ENCODE measurements around the gene CYB561D2.

CYB561D2 gene

GRCh38 chr3:50369012-50369670, 18.5 kb downstream of the CYB561D2 start:
- no peak for DNase-seq

GRCh38 chr3:50370594-50370993, 19.9 kb downstream of the CYB561D2 start:
- no peak for DNase-seq

- DNase-seq, result no peak
Measured at GRCh38 chr3:50371133-50371685, 20.5 kb downstream of the CYB561D2 start.

GRCh38 chr3:50372349-50372748, 21.7 kb downstream of the CYB561D2 start:
- DNase-seq, result no peak

- no peak for DNase-seq
Measured at GRCh38 chr3:50373146-50374051, 22.7 kb downstream of the CYB561D2 start.

GRCh38 chr3:50374363-50375257, 23.9 kb downstream of the CYB561D2 start:
- no peak for DNase-seq

- no peak for DNase-seq
Measured at GRCh38 chr3:50375258-50375931, 24.7 kb downstream of the CYB561D2 start.

GRCh38 chr3:50378024-50378423, 27.4 kb downstream of the CYB561D2 start:
- no peak for DNase-seq

- DNase-seq, result no peak
Measured at GRCh38 chr3:50378757-50379156, 28.1 kb downstream of the CYB561D2 start.

- no peak for DNase-seq
Measured at GRCh38 chr3:50380405-50381085, 29.9 kb downstream of the CYB561D2 start.

- no peak for DNase-seq
Measured at GRCh38 chr3:50381383-50381782, 30.7 kb downstream of the CYB561D2 start.

GRCh38 chr3:50382722-50383121, 32.1 kb downstream of the CYB561D2 start:
- DNase-seq, result no peak

GRCh38 chr3:50383750-50384149, 33.1 kb downstream of the CYB561D2 start:
- no peak for DNase-seq

GRCh38 chr3:50385754-50386153, 35.1 kb downstream of the CYB561D2 start:
- DNase-seq, result no peak

- no peak for DNase-seq
Measured at GRCh38 chr3:50388016-50388719, 37.5 kb downstream of the CYB561D2 start.

- no peak for DNase-seq
Measured at GRCh38 chr3:50388720-50389413, 38.2 kb downstream of the CYB561D2 start.

- DNase-seq, result no peak
Measured at GRCh38 chr3:50389414-50389767, 38.7 kb downstream of the CYB561D2 start.

- DNase-seq, result no peak
Measured at GRCh38 chr3:50390508-50391224, 40.0 kb downstream of the CYB561D2 start.

- no peak for DNase-seq
Measured at GRCh38 chr3:50392101-50392715, 41.5 kb downstream of the CYB561D2 start.

Measured in GOT3 (cell line).